Measurements from ENCODE around the gene CDH3.
A peak's percentile ranks its signal among the peaks of the same experiment; 100 is the strongest.
"Not testable (repeated sequence)": the region's sequence is repeated elsewhere in the genome, so short reads cannot be mapped to it uniquely, and the experiment has no call there.

CDH3 gene

GRCh38 chr16:68707340-68708152 is 62.4 kb downstream of the CDH3 start:
- peak; percentile 94 for DNase-seq

- DNase-seq: no peak
These were observed 65.1 kb downstream of the CDH3 start for GRCh38 chr16:68710211-68710610.

GRCh38 chr16:68711421-68712139 is 66.5 kb downstream of the CDH3 start:
- no peak for DNase-seq

GRCh38 chr16:68713361-68713760 is 68.3 kb downstream of the CDH3 start:
- no peak for DNase-seq

- DNase-seq: no peak
These were observed 70.4 kb downstream of the CDH3 start for GRCh38 chr16:68715471-68715870.

GRCh38 chr16:68716516-68716915 is 71.4 kb downstream of the CDH3 start:
- DNase-seq: not testable (repeated sequence)

- no peak for DNase-seq
These were observed 72.6 kb downstream of the CDH3 start for GRCh38 chr16:68717684-68718083.

GRCh38 chr16:68718590-68718989 is 73.5 kb downstream of the CDH3 start:
- DNase-seq: no peak

- no peak for DNase-seq
These were observed 74.9 kb downstream of the CDH3 start for GRCh38 chr16:68719993-68720489.

- no peak for DNase-seq
These were observed 77.3 kb downstream of the CDH3 start for GRCh38 chr16:68722119-68723024.

GRCh38 chr16:68724797-68725196 is 79.7 kb downstream of the CDH3 start:
- no peak for DNase-seq

GRCh38 chr16:68728523-68728922 is 83.4 kb downstream of the CDH3 start:
- no peak for DNase-seq

GRCh38 chr16:68731637-68732036 is 86.5 kb downstream of the CDH3 start:
- no peak for DNase-seq

- peak; percentile 84 for DNase-seq
These were observed 87.1 kb downstream of the CDH3 start for GRCh38 chr16:68732042-68732680.

- DNase-seq: no peak
These were observed 87.8 kb downstream of the CDH3 start for GRCh38 chr16:68732741-68733399.

- no peak for DNase-seq
These were observed 88.5 kb downstream of the CDH3 start for GRCh38 chr16:68733570-68733969.

- DNase-seq: no peak
These were observed 89.7 kb downstream of the CDH3 start for GRCh38 chr16:68734782-68735181.

GRCh38 chr16:68736561-68736960 is 91.5 kb downstream of the CDH3 start:
- DNase-seq: no peak

GRCh38 chr16:68737046-68737729 is 92.1 kb downstream of the CDH3 start, which contains the start of gene CDH1:
TSS of gene CDH1 (plus strand) at chr16:68737292. CDS start at chr16:68737416, 124 bp downstream.
- peak; percentile 77 for DNase-seq

GRCh38 chr16:68737730-68738629 is 92.9 kb downstream of the CDH3 start:
- peak; percentile 92 for DNase-seq

All from 8988T (cell line).